AG10803 (cell line): ENCODE data around the gene SNX17.

ENCODE experiments used
- DNase-seq: peaks from one replicate; pipeline ENCODE4 v3.0.0; 2010; ENCODE audit warnings: low read depth
- H3K4me3 ChIP-seq: 2 replicates; pipeline ENCODE4 v1.5.1; 2011; ENCODE audit warnings: mild to moderate bottlenecking, low read length, control low read depth
- CTCF ChIP-seq: conservative IDR thresholded peaks from 2 replicates; pipeline ENCODE4 v1.5.1; 2011; ENCODE audit warnings: mild to moderate bottlenecking, low read length, control low read depth, inconsistent platforms

The SNX17 gene

GRCh38 chr2:27354597-27354927, 15.9 kb upstream of the SNX17 start:
- no peak for DNase-seq
- TF ChIP-seq CTCF: no peak

GRCh38 chr2:27356056-27356381, 14.4 kb upstream of the SNX17 start:
- peak; percentile 42 for DNase-seq
- TF ChIP-seq CTCF: no peak
- H3K4me3 ChIP-seq: peak overlapping the region; percentile 97

More at GRCh38 chr2:27354597-27354927, 15.9 kb upstream of the SNX17 start:
- no peak overlapping the region for H3K4me3 ChIP-seq

- TF ChIP-seq CTCF: no peak
- H3K4me3 ChIP-seq: peak within 1 kb of the TSS; percentile 97
Measured at GRCh38 chr2:27356382-27357181, 13.8 kb upstream of the SNX17 start, which contains the start of gene GTF3C2. Gene GTF3C2, minus strand, starts transcription at chr2:27356764. Its CDS starts 13,210 bp downstream, at chr2:27343554.

GRCh38 chr2:27362678-27363420, 7.6 kb upstream of the SNX17 start:
- no peak overlapping the region for H3K4me3 ChIP-seq
- TF ChIP-seq CTCF: no peak
- no peak for DNase-seq

More at GRCh38 chr2:27356382-27357181, 13.8 kb upstream of the SNX17 start, which contains the start of gene GTF3C2:
- DNase-seq: peak; percentile 96

- no peak for DNase-seq
- no peak overlapping the region for H3K4me3 ChIP-seq
- TF ChIP-seq CTCF: no peak
Measured at GRCh38 chr2:27363933-27364332, 6.5 kb upstream of the SNX17 start.

GRCh38 chr2:27369471-27370025, 868 bp upstream of the SNX17 start:
- H3K4me3 ChIP-seq: peak overlapping the region; percentile 92
- peak; percentile 57 for DNase-seq
- no peak for TF ChIP-seq CTCF
